ENCODE results near the gene ZNF532. TPM values are rescaled to one million over a fixed set of nuclear protein-coding genes. Genes with fewer than 3 reads are reported as not detected.
"Not testable (repeated sequence)": the region's sequence is repeated elsewhere in the genome, so short reads cannot be mapped to it uniquely, and the experiment has no call there.

The ZNF532 gene
- total and polyA plus RNA-seq, 2 donors from 2014 or later = 5.7 to 76.3 TPM

GRCh38 chr18:58915006-58915799, 50.5 kb downstream of the ZNF532 start:
- Histone ChIP-seq H3K4me3 (ENCODE audit: low read length in 3 of 3) (no peak overlapping the region), H3K9me3 (ENCODE audit: control insufficient read depth in 2 of 3, insufficient read depth in 1 of 3, low read length in 3 of 3) (no peaks in the 10 kb centered on the region), H3K27me3 (ENCODE audit: control insufficient read depth, insufficient read depth, low read length) (no peaks in the 10 kb centered on the region), H3K36me3 (ENCODE audit: control insufficient read depth in 2 of 3, insufficient read depth in 3 of 3, low read length in 3 of 3) (peaks cover 9 to 15% (median 11%) of the 10 kb centered on the region in 3 donors), H3K27ac (ENCODE audit: low read depth in 2 of 2, low read length in 2 of 2) (peak overlapping the region; percentile 26 to 51), H3K4me1 (ENCODE audit: control insufficient read depth in 2 of 3, insufficient read depth in 2 of 3, low read depth in 1 of 3, low read length in 3 of 3) (peaks cover 11 to 20% (median 13%) of the 10 kb centered on the region in 3 donors), H3K9ac (ENCODE audit: low read length in 3 of 3) (no peak overlapping the region)
- no peak for FAIRE-seq
- intact Hi-C loops (cut with DNase I) = no loop called here
- peak in 4 of 5 donors; percentile 55 to 84 (median 74) for DNase-seq
- TF ChIP-seq CTCF (IDR thresholded peaks at IDR 0.05; ENCODE audit: borderline replicate concordance, extremely low read depth, insufficient read depth) = no peak

GRCh38 chr18:58915995-58916394, 51.3 kb downstream of the ZNF532 start:
- H3K4me1 ChIP-seq (ENCODE audit: control insufficient read depth in 2 of 3, insufficient read depth in 2 of 3, low read depth in 1 of 3, low read length in 3 of 3) = peaks cover 11 to 17% (median 13%) of the 10 kb centered on the region in 3 donors
- peaks cover 9 to 15% (median 11%) of the 10 kb centered on the region in 3 donors for H3K36me3 ChIP-seq (ENCODE audit: control insufficient read depth in 2 of 3, insufficient read depth in 3 of 3, low read length in 3 of 3)
- no peak overlapping the region for H3K4me3 ChIP-seq (ENCODE audit: low read length in 3 of 3)
- no peak for DNase-seq
- TF ChIP-seq CTCF (IDR thresholded peaks at IDR 0.05; ENCODE audit: borderline replicate concordance, extremely low read depth, insufficient read depth) = no peak
- H3K9me3 ChIP-seq (ENCODE audit: control insufficient read depth in 2 of 3, insufficient read depth in 1 of 3, low read length in 3 of 3) = no peaks in the 10 kb centered on the region
- intact Hi-C loops (cut with DNase I) = no loop called here
- no peaks in the 10 kb centered on the region for H3K27me3 ChIP-seq (ENCODE audit: control insufficient read depth, insufficient read depth, low read length)
- H3K9ac ChIP-seq (ENCODE audit: low read length in 3 of 3) = no peak overlapping the region
- no peak for FAIRE-seq
- H3K27ac ChIP-seq (ENCODE audit: low read depth in 2 of 2, low read length in 2 of 2) = peak overlapping the region in 1 of 2 donors; percentile 51

- FAIRE-seq; H3K9ac ChIP-seq (ENCODE audit: low read length in 3 of 3); intact Hi-C loops (cut with DNase I); DNase-seq; H3K4me1 ChIP-seq (ENCODE audit: control insufficient read depth in 2 of 3, insufficient read depth in 2 of 3, low read depth in 1 of 3, low read length in 3 of 3); H3K27me3 ChIP-seq (ENCODE audit: control insufficient read depth, insufficient read depth, low read length); H3K27ac ChIP-seq (ENCODE audit: low read depth in 2 of 2, low read length in 2 of 2); H3K4me3 ChIP-seq (ENCODE audit: low read length in 3 of 3); H3K9me3 ChIP-seq (ENCODE audit: control insufficient read depth in 2 of 3, insufficient read depth in 1 of 3, low read length in 3 of 3): not testable (repeated sequence)
- H3K36me3 ChIP-seq (ENCODE audit: control insufficient read depth in 2 of 3, insufficient read depth in 3 of 3, low read length in 3 of 3) = peaks cover 9 to 15% (median 11%) of the 10 kb centered on the region in 3 donors
Measured at GRCh38 chr18:58919934-58920333, 55.3 kb downstream of the ZNF532 start.

GRCh38 chr18:58922995-58923394, 58.3 kb downstream of the ZNF532 start:
- no peak for TF ChIP-seq CTCF (IDR thresholded peaks at IDR 0.05; ENCODE audit: borderline replicate concordance, extremely low read depth, insufficient read depth)
- Histone ChIP-seq H3K9ac (ENCODE audit: low read length in 3 of 3) (no peak overlapping the region), H3K27ac (ENCODE audit: low read depth in 2 of 2, low read length in 2 of 2) (no peak overlapping the region), H3K27me3 (ENCODE audit: control insufficient read depth, insufficient read depth, low read length) (no peaks in the 10 kb centered on the region), H3K4me1 (ENCODE audit: control insufficient read depth in 2 of 3, insufficient read depth in 2 of 3, low read depth in 1 of 3, low read length in 3 of 3) (peaks cover 0 to 9% (median under 1%) of the 10 kb centered on the region in 3 donors), H3K9me3 (ENCODE audit: control insufficient read depth in 2 of 3, insufficient read depth in 1 of 3, low read length in 3 of 3) (peaks cover 0 to 6% (median 0%) of the 10 kb centered on the region in 3 donors), H3K36me3 (ENCODE audit: control insufficient read depth in 2 of 3, insufficient read depth in 3 of 3, low read length in 3 of 3) (peaks cover 7 to 12% (median 9%) of the 10 kb centered on the region in 3 donors), H3K4me3 (ENCODE audit: low read length in 3 of 3) (no peak overlapping the region)
- FAIRE-seq (no peak), DNase-seq (no peak)
- intact Hi-C loops (cut with DNase I) = no loop called here
